GM12878 (cell line): ENCODE data around the gene NSG2. TPM values are rescaled to one million over a fixed set of nuclear protein-coding genes. Genes with fewer than 3 reads are reported as not detected.

Experiments used
- ATAC-seq: fragments of 200-7000 bp; cut with Tn5 transposase; 3 replicates; pipeline ENCODE4 v1.9.1; 2020; ENCODE audit warnings: mild to moderate bottlenecking, moderate library complexity
- BruUV-seq: library from RNA; stranded (reverse); fragments of 400-500 nt; replicated peaks from 2 replicates; lab custom pipeline; 2021; lab: Mats Ljungman, UMichigan
- CTCF ChIA-PET: fragments of 300-600 bp; sonication (Branson Sonifier 250); formaldehyde crosslinking; extraction: SDS; loops from one replicate; lab custom pipeline; 2021; ENCODE audit warnings: inconsistent platforms; lab: Yijun Ruan, JAX
- POLR2A ChIA-PET: fragments of 350-600 bp; formaldehyde crosslinking; extraction: SDS; loops from one replicate; lab custom pipeline; 2021; ENCODE audit warnings: inconsistent platforms; lab: Charles Lee
- RAD21 ChIA-PET: fragments of 300-600 bp; sonication (Branson Sonifier 250); formaldehyde crosslinking; loops from one replicate; lab custom pipeline; 2023; ENCODE audit warnings: antibody characterized with exemption; ENCODE audit not compliant: unreplicated experiment; lab: Charles Lee
- SMC1A ChIA-PET: fragments of 300-600 bp; sonication (Branson Sonifier 250); formaldehyde crosslinking; loops from one replicate; lab custom pipeline; 2023; ENCODE audit not compliant: unreplicated experiment, uncharacterized antibody; lab: Charles Lee
- DNase-seq: peaks from one replicate; pipeline ENCODE4 v3.0.0-alpha.2; 2011; ENCODE audit warnings: low read depth, low spot score
- FAIRE-seq: peaks from 3 replicates; lab custom pipeline; 2011; peaks lifted over from hg19 to GRCh38; lab: Jason Lieb, UNC
- H2AFZ ChIP-seq: 2 replicates; pipeline ENCODE4 v1.6.0; 2011; ENCODE audit warnings: low read depth, low read length, control low read depth; ENCODE audit not compliant: control insufficient read depth
- H3K27ac ChIP-seq: 2 replicates; pipeline ENCODE4 v1.5.1; 2011; ENCODE audit warnings: control low read depth; ENCODE audit not compliant: control insufficient read depth, insufficient read depth
- H3K27me3 ChIP-seq, 2 experiments: replicated peaks in 1 of 2; 2 replicates each; pipeline versions ENCODE4 v1.6.0 to v1.6.1; 2011; ENCODE audit warnings: low read length in 1 of 2; ENCODE audit not compliant: control insufficient read depth in 2 of 2, insufficient read depth in 2 of 2
- H3K36me3 ChIP-seq, 2 experiments: 2 replicates each; pipeline ENCODE4 v1.5.1; 2011; ENCODE audit warnings: low read length in 1 of 2; ENCODE audit not compliant: control insufficient read depth in 2 of 2, insufficient read depth in 2 of 2
- H3K4me1 ChIP-seq: 2 replicates; pipeline ENCODE4 v1.6.1; 2011; ENCODE audit warnings: mild to moderate bottlenecking, low read length, moderate library complexity, mixed read lengths; ENCODE audit not compliant: control insufficient read depth, insufficient read depth
- H3K4me2 ChIP-seq: 2 replicates; pipeline ENCODE4 v1.6.0; 2011; ENCODE audit warnings: control low read depth; ENCODE audit not compliant: control insufficient read depth, insufficient read depth
- H3K4me3 ChIP-seq: fragments of 200-600 bp; sonication (generic); 2 replicates; pipeline ENCODE4 v1.5.1; 2016
- H3K79me2 ChIP-seq: 2 replicates; pipeline ENCODE4 v1.6.0; 2011; ENCODE audit warnings: low read length; ENCODE audit not compliant: control insufficient read depth, insufficient read depth
- H3K9ac ChIP-seq: 2 replicates; pipeline ENCODE4 v1.8.0; 2011; ENCODE audit warnings: low read length, control low read depth, mixed read lengths; ENCODE audit not compliant: control insufficient read depth, insufficient read depth
- H3K9me3 ChIP-seq: replicated peaks from 3 replicates; pipeline ENCODE4 v1.5.1; 2011; ENCODE audit warnings: mild to moderate bottlenecking, low read length; ENCODE audit not compliant: control insufficient read depth, insufficient read depth
- H4K20me1 ChIP-seq: 2 replicates; pipeline ENCODE4 v1.6.0; 2011; ENCODE audit not compliant: control insufficient read depth, insufficient read depth
- ATF2 ChIP-seq: IDR thresholded peaks from 2 replicates; pipeline ENCODE4 v1.6.1; 2012; ENCODE audit warnings: low read length, inconsistent platforms
- IKZF1 ChIP-seq: fragments of 450-650 bp; conservative IDR thresholded peaks from 2 replicates; pipeline ENCODE4 v1.6.1; 2017; ENCODE audit warnings: antibody characterized with exemption, mild to moderate bottlenecking
- SPI1 ChIP-seq: IDR thresholded peaks from 2 replicates; pipeline ENCODE4 v1.6.1; 2011; ENCODE audit warnings: low read depth, mild to moderate bottlenecking, low read length, moderate library complexity, borderline replicate concordance; ENCODE audit not compliant: insufficient read depth
- SREBF1 ChIP-seq: IDR thresholded peaks from 2 replicates; pipeline ENCODE4 v1.6.1; 2012; ENCODE audit warnings: mild to moderate bottlenecking, low read length
- WGBS: methylation state at CpG from one replicate; pipeline ENCODE4 v1.1.6; 2016; ENCODE audit warnings: low lambda C conversion rate; ENCODE audit not compliant: insufficient replicate concordance, insufficient coverage; ENCODE audit errors: missing lambda C conversion rate; 5-methylcytosine and 5-hydroxymethylcytosine counted together
- in situ Hi-C: fragments of 300-500 bp; cut with MboI; formaldehyde crosslinking; loops from 9 replicates; pipeline ENCODE4 v1.14.3; 2018; ENCODE audit warnings: mixed read lengths
- intact Hi-C: fragments of 100-400 bp; cut with micrococcal nuclease; formaldehyde crosslinking; loops from one replicate; pipeline ENCODE4 v1.14.2; 2022; ENCODE audit not compliant: unreplicated experiment
- polyA plus RNA-seq, 11 experiments: library from polyadenylated mRNA; depleted of rRNA in 4 of 11; unstranded in 6 of 11; stranded (reverse) in 5 of 11; fragments of >200 nt; fragmentation: Nextera tagmentation in 4 of 11; fragmentation: Illumina TruSeq in 1 of 11; extraction: Ambion mirVana in 4 of 11; extraction: Trizol in 1 of 11; gene quantifications; 1 replicate in 1 of 11; 2 replicates in 10 of 11; pipeline versions ENCODE4 v1.2.1 to v1.2.3, GENCODE V29; 2011 to 2016; ENCODE audit warnings: inconsistent platforms in 2 of 11, missing spikeins in 2 of 11, low read depth in 1 of 11
- total RNA-seq, 4 experiments: library from RNA; depleted of rRNA in 3 of 4; stranded (reverse); fragments of >200 nt in 3 of 4; fragmentation: Illumina TruSeq in 1 of 4; extraction: Trizol in 1 of 4; gene quantifications; 2 replicates each; pipeline versions ENCODE4 v1.2.1 to v1.2.3, GENCODE V29; 2013 to 2021

Gene NSG2
- total and polyA plus RNA-seq, 10 of the 15 experiments (the other 5 are each of a cell fraction or from before 2014, with no cell fraction given) = 0.04 to 0.14 TPM; not detected in 8

- Histone ChIP-seq H3K4me2 (no peak overlapping the region), H3K27me3 (no peaks in the 10 kb centered on the region; a peak in 1 of 4 replicates), H3K4me3 (no peak overlapping the region), H3K9me3 (no peaks in the 10 kb centered on the region), H4K20me1 (no peaks in the 10 kb centered on the region), H3K4me1 (no peaks in the 10 kb centered on the region), H2AFZ (no peak overlapping the region), H3K9ac (no peak overlapping the region), H3K79me2 (no peaks in the 10 kb centered on the region), H3K36me3 (no peaks in the 10 kb centered on the region), H3K27ac (no peak overlapping the region)
- ChIA-PET CTCF (interaction anchor here (0.8 to 3.6 kb wide), 4 partner anchors 11 to 440 kb away, joined by 3 to 17 read pairs (median 8); partner anchors contain the start of genes BOD1 and NSG2), SMC1A (interaction anchor here (0.9 to 1.0 kb wide), 3 partner anchors 12 to 258 kb away, joined by 3 to 4 read pairs (median 3); partner anchors contain the start of gene NSG2), POLR2A (no interaction called here), RAD21 (no interaction called here)
- intact Hi-C loops = no loop called here
- TF ChIP-seq ATF2 (no peak), SPI1 (peak; percentile 22; the same call in 1 of the 2 replicates), IKZF1 (no peak), SREBF1 (no peak)
- DNase-seq (no peak), FAIRE-seq (no peak), ATAC-seq (no peak)
- 17% methylated on average over 6 of the region's 6 CpGs for WGBS
- no TSS peak for BruUV-seq
- in situ Hi-C loops = no loop called here
Measured at GRCh38 chr5:174057206-174057605, 11.7 kb downstream of the NSG2 start.
